Upper lobe of right lung (tissue), 1 donor: ENCODE results near the gene A2M. TPM values are rescaled to one million over a fixed set of nuclear protein-coding genes. Genes with fewer than 3 reads are reported as not detected.

Source experiments
- ATAC-seq: fragments of 200-7000 bp; cut with Tn5 transposase; one replicate; pipeline ENCODE4 v1.9.1; 2020; ENCODE audit warnings: mild to moderate bottlenecking, moderate library complexity
- DNase-seq: peaks from one replicate; pipeline ENCODE4 v3.0.0-alpha.2; 2020
- H3K27ac ChIP-seq: fragments of 200-600 bp; one replicate; pipeline ENCODE4 v1.8.0; 2022
- H3K27me3 ChIP-seq: fragments of 200-600 bp; one replicate; pipeline ENCODE4 v1.8.0; 2022; ENCODE audit warnings: mild to moderate bottlenecking
- H3K36me3 ChIP-seq: fragments of 200-600 bp; one replicate; pipeline ENCODE4 v1.8.0; 2022
- H3K4me1 ChIP-seq: fragments of 200-600 bp; one replicate; pipeline ENCODE4 v1.8.0; 2022
- H3K4me3 ChIP-seq: fragments of 200-600 bp; one replicate; pipeline ENCODE4 v1.8.0; 2022; ENCODE audit warnings: mild to moderate bottlenecking
- H3K9me3 ChIP-seq: fragments of 200-600 bp; one replicate; pipeline ENCODE4 v1.8.0; 2022
- intact Hi-C: fragments of 100-400 bp; cut with DNase I; formaldehyde crosslinking; loops from one replicate; pipeline ENCODE4 v1.11.0; 2022
- total RNA-seq: library from RNA; stranded (reverse); fragmentation: NEBNext Ultra II Directional; extraction: Animal tissue kit (Norgen Biotek cat#: 25700); gene quantifications from one replicate; pipeline ENCODE4 v1.2.1, GENCODE V29; 2021
- TF ChIP-seq, protein P1 (sequence below): fragments of 200-600 bp; IDR thresholded peaks from one replicate; pipeline ENCODE4 v1.8.0; 2022; ENCODE audit warnings: antibody characterized with exemption
- donor health status: DM: no; HTN: yes; CAD: no; lungs with severe emphysema.

Gene A2M
- total RNA-seq, 1 donor from 2014 or later: 2,772 TPM

DNA sequence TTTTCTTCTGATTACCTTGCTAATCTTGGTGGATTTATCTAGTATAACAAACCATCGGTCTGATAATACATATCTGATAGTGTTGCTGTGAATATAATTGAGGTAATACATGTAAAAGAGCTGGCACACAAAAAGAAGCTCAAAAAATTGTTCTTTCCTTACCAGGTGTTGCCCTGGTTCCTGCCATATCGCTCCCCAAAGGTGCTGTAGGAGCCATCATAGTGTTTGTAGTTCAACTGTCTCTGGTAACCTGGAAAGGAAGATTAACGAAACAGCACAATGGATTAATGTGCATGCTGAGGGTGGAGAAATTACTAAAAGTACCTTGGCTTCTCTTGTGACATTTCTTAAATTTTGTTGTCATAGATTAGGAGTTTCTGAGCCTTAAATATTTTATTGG lies 36.6 kb downstream of the A2M start:
- H3K4me1 ChIP-seq: no peaks in the 10 kb centered on the region
- no peak overlapping the region for H3K4me3 ChIP-seq
- intact Hi-C loops: no loop called here
- no peaks in the 10 kb centered on the region for H3K27me3 ChIP-seq
- peaks cover 91% of the 10 kb centered on the region for H3K36me3 ChIP-seq
- TF ChIP-seq, protein P1, sequence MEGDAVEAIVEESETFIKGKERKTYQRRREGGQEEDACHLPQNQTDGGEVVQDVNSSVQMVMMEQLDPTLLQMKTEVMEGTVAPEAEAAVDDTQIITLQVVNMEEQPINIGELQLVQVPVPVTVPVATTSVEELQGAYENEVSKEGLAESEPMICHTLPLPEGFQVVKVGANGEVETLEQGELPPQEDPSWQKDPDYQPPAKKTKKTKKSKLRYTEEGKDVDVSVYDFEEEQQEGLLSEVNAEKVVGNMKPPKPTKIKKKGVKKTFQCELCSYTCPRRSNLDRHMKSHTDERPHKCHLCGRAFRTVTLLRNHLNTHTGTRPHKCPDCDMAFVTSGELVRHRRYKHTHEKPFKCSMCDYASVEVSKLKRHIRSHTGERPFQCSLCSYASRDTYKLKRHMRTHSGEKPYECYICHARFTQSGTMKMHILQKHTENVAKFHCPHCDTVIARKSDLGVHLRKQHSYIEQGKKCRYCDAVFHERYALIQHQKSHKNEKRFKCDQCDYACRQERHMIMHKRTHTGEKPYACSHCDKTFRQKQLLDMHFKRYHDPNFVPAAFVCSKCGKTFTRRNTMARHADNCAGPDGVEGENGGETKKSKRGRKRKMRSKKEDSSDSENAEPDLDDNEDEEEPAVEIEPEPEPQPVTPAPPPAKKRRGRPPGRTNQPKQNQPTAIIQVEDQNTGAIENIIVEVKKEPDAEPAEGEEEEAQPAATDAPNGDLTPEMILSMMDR: no peak
- H3K27ac ChIP-seq: no peak overlapping the region
- no peak for ATAC-seq
- no peaks in the 10 kb centered on the region for H3K9me3 ChIP-seq
- DNase-seq: no peak

DNA sequence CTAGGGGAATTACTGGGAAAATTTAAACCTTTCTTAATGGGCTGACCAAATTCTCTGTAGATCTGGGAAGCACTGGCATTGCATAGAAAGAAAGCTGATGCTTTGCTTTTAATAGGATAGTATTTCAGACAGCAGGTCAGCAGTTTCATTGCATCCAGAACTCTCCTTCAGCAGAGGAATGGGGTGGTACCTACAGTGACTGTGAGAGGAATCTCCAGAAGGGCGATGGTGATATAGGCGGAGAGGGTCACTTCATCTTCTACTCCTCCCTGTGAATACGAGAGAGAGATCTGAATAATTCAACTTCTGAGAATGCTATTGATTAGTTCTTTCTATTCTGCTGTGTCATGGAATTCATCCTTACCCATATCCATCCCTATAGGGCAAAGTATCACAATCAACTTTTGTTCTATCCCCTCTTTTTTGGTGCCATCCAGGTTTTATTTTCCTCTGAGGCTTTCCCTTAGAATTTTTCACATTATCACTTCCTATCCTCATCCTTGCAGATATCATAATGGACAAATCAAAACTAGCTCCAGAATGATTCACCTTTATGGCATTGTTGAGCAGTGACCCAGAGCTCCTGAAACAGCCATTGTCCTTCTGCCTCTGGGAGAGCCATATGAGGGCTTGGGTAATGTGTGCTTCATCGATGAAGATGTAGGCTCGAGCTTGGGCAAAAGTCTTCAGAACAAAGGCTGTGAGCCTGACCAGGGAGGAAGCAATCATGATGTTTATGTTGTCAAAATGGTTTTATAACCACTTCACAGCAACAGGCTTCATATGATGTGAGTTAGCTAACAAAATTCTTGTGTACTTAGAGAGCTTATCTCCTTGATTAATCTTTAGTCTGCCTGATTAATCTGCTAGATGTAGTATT lies 38.3 kb downstream of the A2M start:
- Histone ChIP-seq H3K36me3 (peaks cover 95% of the 10 kb centered on the region), H3K4me1 (no peaks in the 10 kb centered on the region), H3K27me3 (no peaks in the 10 kb centered on the region), H3K4me3 (no peak overlapping the region), H3K27ac (peak overlapping the region; percentile 18), H3K9me3 (no peaks in the 10 kb centered on the region)
- intact Hi-C loops: no loop called here
- TF ChIP-seq, protein P1: no peak
- DNase-seq: no peak
- ATAC-seq: no peak

DNA sequence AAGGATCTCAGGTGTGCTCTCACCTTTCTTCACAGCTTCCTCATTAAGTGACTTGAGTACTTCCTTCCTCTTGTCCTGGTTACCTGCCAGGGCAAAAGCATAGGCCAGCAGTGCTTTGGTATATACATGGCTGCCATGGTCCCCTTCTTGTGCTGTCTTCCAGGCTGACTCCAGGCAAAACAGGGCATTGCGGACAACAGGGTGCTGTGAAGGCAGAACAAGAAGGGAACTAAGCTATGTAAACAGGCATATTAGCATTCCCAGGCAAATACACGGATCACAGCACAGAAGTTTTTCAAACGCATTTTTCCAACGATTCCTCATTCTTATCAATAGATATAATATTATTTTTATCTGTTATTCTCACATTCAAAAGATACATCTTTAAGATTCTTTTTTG lies 39.0 kb downstream of the A2M start:
- no peak for ATAC-seq
- no peaks in the 10 kb centered on the region for H3K9me3 ChIP-seq
- H3K4me1 ChIP-seq: no peaks in the 10 kb centered on the region
- H3K27me3 ChIP-seq: no peaks in the 10 kb centered on the region
- DNase-seq: no peak
- no peak overlapping the region for H3K4me3 ChIP-seq
- H3K27ac ChIP-seq: no peak overlapping the region
- TF ChIP-seq, protein P1: no peak
- peaks cover 95% of the 10 kb centered on the region for H3K36me3 ChIP-seq
- intact Hi-C loops: no loop called here

DNA sequence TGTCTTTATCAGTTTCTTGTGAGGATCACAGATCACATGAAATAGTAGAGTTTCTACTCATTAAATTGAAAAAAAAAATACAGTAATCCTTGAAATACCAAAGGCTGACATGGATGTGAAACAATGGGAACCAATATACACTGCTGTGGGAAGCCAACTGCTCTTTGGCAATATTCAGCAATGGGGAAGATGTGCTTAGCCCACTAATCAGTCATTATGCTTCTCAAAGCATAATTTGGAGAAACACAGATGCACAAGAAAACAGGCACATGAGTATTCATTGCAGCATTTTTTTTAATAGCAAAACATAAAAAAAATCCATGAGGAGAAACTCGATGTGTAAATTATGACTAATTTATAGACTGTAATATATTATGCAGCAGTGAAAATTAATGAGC lies 40.6 kb downstream of the A2M start:
- no peak overlapping the region for H3K27ac ChIP-seq
- no peaks in the 10 kb centered on the region for H3K4me1 ChIP-seq
- intact Hi-C loops: no loop called here
- H3K4me3 ChIP-seq: no peak overlapping the region
- no peak for ATAC-seq
- H3K27me3 ChIP-seq: no peaks in the 10 kb centered on the region
- no peaks in the 10 kb centered on the region for H3K9me3 ChIP-seq
- no peak for DNase-seq
- peaks cover 98% of the 10 kb centered on the region for H3K36me3 ChIP-seq
- TF ChIP-seq, protein P1: no peak

DNA sequence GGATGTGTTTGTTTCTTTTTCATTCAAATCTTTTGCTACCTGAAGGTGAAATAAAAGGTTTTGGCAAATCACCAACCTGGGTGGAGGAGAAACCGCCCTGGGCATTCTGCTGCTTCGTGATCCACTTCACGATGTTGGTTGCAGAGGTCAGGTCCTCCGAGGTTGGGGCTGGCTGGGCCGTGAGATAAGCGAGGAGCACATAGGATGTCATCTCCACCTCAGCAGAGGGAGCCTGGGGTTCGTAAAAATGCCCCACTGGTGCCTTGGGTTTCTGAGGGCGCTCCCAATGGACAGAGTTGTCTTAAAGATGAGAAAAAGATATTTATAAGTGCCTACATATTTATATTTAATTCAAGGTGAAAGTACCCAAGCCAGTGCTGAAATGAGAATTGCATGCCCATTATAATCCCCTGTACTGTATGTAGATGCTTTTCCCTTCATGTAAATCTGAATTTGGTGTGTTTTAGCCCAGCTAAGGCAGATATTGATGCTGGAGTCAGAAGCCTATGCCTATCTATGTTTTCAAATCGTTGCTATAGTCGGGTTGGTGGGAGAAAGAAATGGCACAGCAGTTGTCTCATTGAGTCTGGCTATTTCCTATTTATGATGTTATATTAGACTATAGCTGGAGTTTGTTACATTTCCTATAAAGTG lies 41.1 kb downstream of the A2M start:
- no peaks in the 10 kb centered on the region for H3K4me1 ChIP-seq
- DNase-seq (no peak), ATAC-seq (no peak)
- intact Hi-C loops: loop anchor here (5.0 kb wide), 1 partner anchor 33 kb away; no protein-coding TSS in a partner anchor
- peaks cover 98% of the 10 kb centered on the region for H3K36me3 ChIP-seq
- TF ChIP-seq, protein P1: no peak
- H3K9me3 ChIP-seq: no peaks in the 10 kb centered on the region
- H3K27ac ChIP-seq: no peak overlapping the region
- H3K4me3 ChIP-seq: no peak overlapping the region
- H3K27me3 ChIP-seq: no peaks in the 10 kb centered on the region
